HCT116 (cell line): ENCODE data around the gene ADH1C.

Experiments used
- ATF3 ChIP-seq: IDR thresholded peaks from 2 replicates; pipeline ENCODE4 v1.6.1; 2012
- CEBPB ChIP-seq: IDR thresholded peaks from 2 replicates; pipeline ENCODE4 v1.6.1; 2012; ENCODE audit warnings: low read depth
- EZH2 ChIP-seq: fragments of 200-600 bp; sonication (generic); IDR thresholded peaks from 2 replicates; pipeline ENCODE4 v1.6.1; 2017; ENCODE audit warnings: antibody characterized with exemption, mixed run types
- POLR2A ChIP-seq: IDR thresholded peaks from 2 replicates; pipeline ENCODE4 v1.7.0; 2011; ENCODE audit warnings: borderline replicate concordance; ENCODE audit not compliant: insufficient read depth, insufficient read length; ENCODE audit errors: extremely low read depth
- POLR2AphosphoS5 ChIP-seq: IDR thresholded peaks from 2 replicates; pipeline ENCODE4 v1.6.1; 2011; ENCODE audit warnings: mild to moderate bottlenecking, low read depth, low read length, moderate library complexity
- SP1 ChIP-seq: IDR thresholded peaks from 2 replicates; pipeline ENCODE4 v1.6.1; 2012; ENCODE audit warnings: low read depth
- ZBTB33 ChIP-seq: IDR thresholded peaks from 2 replicates; pipeline ENCODE4 v1.6.1; 2011; ENCODE audit warnings: mild to moderate bottlenecking, low read length, moderate library complexity; ENCODE audit not compliant: insufficient replicate concordance; ENCODE audit errors: extremely low read depth
- TF ChIP-seq, protein P1 (sequence below), 3 experiments: fragments of 200-600 bp in 1 of 3; sonication (generic) in 1 of 3; IDR thresholded peaks in 2 of 3; conservative IDR thresholded peaks in 1 of 3; 2 replicates each; pipeline ENCODE4 v1.5.1; 2012 to 2017; ENCODE audit warnings: low read depth in 2 of 3, low read length in 2 of 3, antibody characterized with exemption in 1 of 3, borderline replicate concordance in 1 of 3, control low read depth in 1 of 3, mild to moderate bottlenecking in 1 of 3, mixed read lengths in 1 of 3, mixed run types in 1 of 3, moderate library complexity in 1 of 3; ENCODE audit not compliant: insufficient read depth in 1 of 3
- TF ChIP-seq, protein P2 (sequence below): IDR thresholded peaks from 2 replicates; pipeline ENCODE4 v1.6.1; 2012
- TF ChIP-seq, protein P3 (sequence below): IDR thresholded peaks from 2 replicates; pipeline ENCODE4 v1.6.1; 2012; ENCODE audit warnings: low read depth

DNA sequence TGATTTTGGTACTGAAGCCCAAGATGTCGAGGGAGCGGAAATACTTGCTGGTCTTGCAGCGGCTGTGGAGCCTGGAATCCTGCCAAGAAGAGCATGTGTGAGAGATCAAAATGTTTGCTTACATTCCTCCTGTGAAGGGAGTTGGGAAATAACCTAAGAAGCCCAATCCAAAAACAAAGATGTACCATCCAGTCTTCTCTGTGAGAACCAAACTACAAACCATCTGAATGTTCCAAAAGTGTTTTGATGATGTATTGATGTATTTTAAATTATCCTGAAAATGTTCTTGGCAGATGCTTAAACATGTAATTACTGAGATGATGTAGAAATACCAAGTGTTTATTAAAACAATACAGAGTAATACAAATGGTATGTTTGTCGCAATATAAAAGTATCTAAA lies 51.6 kb downstream of the ADH1C start:
- no peak for TF ChIP-seq POLR2A
- TF ChIP-seq, protein P1, sequence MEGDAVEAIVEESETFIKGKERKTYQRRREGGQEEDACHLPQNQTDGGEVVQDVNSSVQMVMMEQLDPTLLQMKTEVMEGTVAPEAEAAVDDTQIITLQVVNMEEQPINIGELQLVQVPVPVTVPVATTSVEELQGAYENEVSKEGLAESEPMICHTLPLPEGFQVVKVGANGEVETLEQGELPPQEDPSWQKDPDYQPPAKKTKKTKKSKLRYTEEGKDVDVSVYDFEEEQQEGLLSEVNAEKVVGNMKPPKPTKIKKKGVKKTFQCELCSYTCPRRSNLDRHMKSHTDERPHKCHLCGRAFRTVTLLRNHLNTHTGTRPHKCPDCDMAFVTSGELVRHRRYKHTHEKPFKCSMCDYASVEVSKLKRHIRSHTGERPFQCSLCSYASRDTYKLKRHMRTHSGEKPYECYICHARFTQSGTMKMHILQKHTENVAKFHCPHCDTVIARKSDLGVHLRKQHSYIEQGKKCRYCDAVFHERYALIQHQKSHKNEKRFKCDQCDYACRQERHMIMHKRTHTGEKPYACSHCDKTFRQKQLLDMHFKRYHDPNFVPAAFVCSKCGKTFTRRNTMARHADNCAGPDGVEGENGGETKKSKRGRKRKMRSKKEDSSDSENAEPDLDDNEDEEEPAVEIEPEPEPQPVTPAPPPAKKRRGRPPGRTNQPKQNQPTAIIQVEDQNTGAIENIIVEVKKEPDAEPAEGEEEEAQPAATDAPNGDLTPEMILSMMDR (IDR thresholded peaks at IDR 0.05 in 2 of 3, conservative IDR thresholded peaks at IDR 0.05 in 1 of 3; ENCODE audit: borderline replicate concordance in 1 of 3, insufficient read depth in 1 of 3, low read depth in 2 of 3, low read length in 2 of 3) = no peak
- TF ChIP-seq EZH2 = no peak
- TF ChIP-seq ZBTB33 = no peak
- no peak for TF ChIP-seq CEBPB
- no peak for TF ChIP-seq ATF3
- no peak for TF ChIP-seq POLR2AphosphoS5
- no peak for TF ChIP-seq SP1
- TF ChIP-seq, protein P2, sequence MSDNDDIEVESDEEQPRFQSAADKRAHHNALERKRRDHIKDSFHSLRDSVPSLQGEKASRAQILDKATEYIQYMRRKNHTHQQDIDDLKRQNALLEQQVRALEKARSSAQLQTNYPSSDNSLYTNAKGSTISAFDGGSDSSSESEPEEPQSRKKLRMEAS = no peak
- TF ChIP-seq, protein P3, sequence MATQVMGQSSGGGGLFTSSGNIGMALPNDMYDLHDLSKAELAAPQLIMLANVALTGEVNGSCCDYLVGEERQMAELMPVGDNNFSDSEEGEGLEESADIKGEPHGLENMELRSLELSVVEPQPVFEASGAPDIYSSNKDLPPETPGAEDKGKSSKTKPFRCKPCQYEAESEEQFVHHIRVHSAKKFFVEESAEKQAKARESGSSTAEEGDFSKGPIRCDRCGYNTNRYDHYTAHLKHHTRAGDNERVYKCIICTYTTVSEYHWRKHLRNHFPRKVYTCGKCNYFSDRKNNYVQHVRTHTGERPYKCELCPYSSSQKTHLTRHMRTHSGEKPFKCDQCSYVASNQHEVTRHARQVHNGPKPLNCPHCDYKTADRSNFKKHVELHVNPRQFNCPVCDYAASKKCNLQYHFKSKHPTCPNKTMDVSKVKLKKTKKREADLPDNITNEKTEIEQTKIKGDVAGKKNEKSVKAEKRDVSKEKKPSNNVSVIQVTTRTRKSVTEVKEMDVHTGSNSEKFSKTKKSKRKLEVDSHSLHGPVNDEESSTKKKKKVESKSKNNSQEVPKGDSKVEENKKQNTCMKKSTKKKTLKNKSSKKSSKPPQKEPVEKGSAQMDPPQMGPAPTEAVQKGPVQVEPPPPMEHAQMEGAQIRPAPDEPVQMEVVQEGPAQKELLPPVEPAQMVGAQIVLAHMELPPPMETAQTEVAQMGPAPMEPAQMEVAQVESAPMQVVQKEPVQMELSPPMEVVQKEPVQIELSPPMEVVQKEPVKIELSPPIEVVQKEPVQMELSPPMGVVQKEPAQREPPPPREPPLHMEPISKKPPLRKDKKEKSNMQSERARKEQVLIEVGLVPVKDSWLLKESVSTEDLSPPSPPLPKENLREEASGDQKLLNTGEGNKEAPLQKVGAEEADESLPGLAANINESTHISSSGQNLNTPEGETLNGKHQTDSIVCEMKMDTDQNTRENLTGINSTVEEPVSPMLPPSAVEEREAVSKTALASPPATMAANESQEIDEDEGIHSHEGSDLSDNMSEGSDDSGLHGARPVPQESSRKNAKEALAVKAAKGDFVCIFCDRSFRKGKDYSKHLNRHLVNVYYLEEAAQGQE = no peak
